H1 (cell line): ENCODE results near the gene SND1. TPM values are rescaled to one million over a fixed set of nuclear protein-coding genes. Genes with fewer than 3 reads are reported as not detected.

Experiments
- CHD7 ChIP-seq: fragments of 300-600 bp; sonication (generic); IDR thresholded peaks from 2 replicates; pipeline ENCODE4 v1.7.1; 2012; ENCODE audit warnings: low read length, moderate library complexity, mild to moderate bottlenecking, inconsistent platforms; ENCODE audit not compliant: insufficient replicate concordance
- CTCF ChIP-seq, 3 experiments: IDR thresholded peaks; 1 replicate in 2 of 3; 2 replicates in 1 of 3; pipeline versions ENCODE4 v1.5.1 to v1.6.1; 2011; ENCODE audit warnings: low read length in 3 of 3, mild to moderate bottlenecking in 3 of 3, inconsistent platforms in 2 of 3, low read depth in 1 of 3, moderate library complexity in 1 of 3; ENCODE audit not compliant: insufficient read depth in 1 of 3; ENCODE audit errors: control extremely low read depth in 1 of 3
- RAD21 ChIP-seq, 2 experiments: IDR thresholded peaks in 1 of 2; conservative IDR thresholded peaks in 1 of 2; 2 replicates each; pipeline ENCODE4 v1.6.1; 2011; ENCODE audit warnings: low read depth in 2 of 2, low read length in 2 of 2, improper control_type of control experiment in 1 of 2, inconsistent platforms in 1 of 2, mild to moderate bottlenecking in 1 of 2, moderate library complexity in 1 of 2
- polyA plus RNA-seq, 7 experiments: library from polyadenylated mRNA; depleted of rRNA in 3 of 7; stranded (reverse) in 5 of 7; unstranded in 2 of 7; fragments of >200 nt in 5 of 7; fragments of 200-250 nt in 2 of 7; gene quantifications; 1 replicate in 5 of 7; 2 replicates in 1 of 7; 4 replicates in 1 of 7; pipeline versions ENCODE4 v1.2.1 to v1.2.3, GENCODE V29; 2011 to 2013; ENCODE audit warnings: missing spikeins in 2 of 7, mixed read lengths in 2 of 7
- total RNA-seq: library from RNA; stranded (reverse); fragmentation: NEBNext Ultra II Directional; extraction: Animal tissue kit (Norgen Biotek cat#: 25700); gene quantifications from 2 replicates; pipeline ENCODE4 v1.2.1, GENCODE V29; 2021

Gene SND1
- total and polyA plus RNA-seq, 2 of the 8 experiments (the other 6 are each of a cell fraction or from before 2014, with no cell fraction given), result 122 to 290 TPM

- TF ChIP-seq CHD7 (no peak), CTCF (IDR thresholded peaks at IDR 0.05; ENCODE audit: control extremely low read depth in 1 of 3, insufficient read depth in 1 of 3, low read depth in 1 of 3, low read length in 3 of 3) (no peak), RAD21 (IDR thresholded peaks at IDR 0.05 in 1 of 2, conservative IDR thresholded peaks at IDR 0.05 in 1 of 2; ENCODE audit: low read depth in 2 of 2, low read length in 2 of 2) (no peak)
Observed at GRCh38 chr7:128091106-128091505, 439.1 kb downstream of the SND1 start (continued).
